Cardiac muscle cell (in vitro differentiated cells and primary cell): ENCODE measurements around the gene DSG3. TPM values are rescaled to one million over a fixed set of nuclear protein-coding genes. Genes with fewer than 3 reads are reported as not detected.

Experiments used
- DNase-seq, 2 donors: peaks; one replicate each; pipeline versions ENCODE4 v3.0.0 to v3.0.0-alpha.2; 2010 to 2017; ENCODE audit warnings: low read depth in 1 of 2, low spot score in 1 of 2
- H3K27ac ChIP-seq: fragments of 200-600 bp; sonication (generic); 2 replicates; pipeline ENCODE4 v1.5.1; 2016
- H3K27me3 ChIP-seq: fragments of 200-600 bp; sonication (generic); 2 replicates; pipeline ENCODE4 v1.6.0; 2016; ENCODE audit warnings: control low read depth
- H3K36me3 ChIP-seq: fragments of 200-600 bp; sonication (generic); 2 replicates; pipeline ENCODE4 v1.5.1; 2016; ENCODE audit warnings: control low read depth
- H3K4me1 ChIP-seq: fragments of 200-600 bp; sonication (generic); 2 replicates; pipeline ENCODE4 v1.8.1; 2017; ENCODE audit warnings: low read depth, mild to moderate bottlenecking, mixed run types
- H3K4me3 ChIP-seq: fragments of 200-600 bp; sonication (generic); 2 replicates; pipeline ENCODE4 v1.5.1; 2016; ENCODE audit warnings: mild to moderate bottlenecking
- H3K9me3 ChIP-seq: fragments of 200-600 bp; sonication (generic); 2 replicates; pipeline ENCODE4 v1.5.1; 2017; ENCODE audit warnings: low read depth, mild to moderate bottlenecking, control low read depth
- polyA plus RNA-seq: library from polyadenylated mRNA; unstranded; fragments of >200 nt; fragmentation: Nextera tagmentation; extraction: Ambion mirVana; gene quantifications from 2 replicates; pipeline ENCODE4 v1.2.1, GENCODE V29; 2016
- total RNA-seq: library from RNA; depleted of rRNA; stranded (reverse); fragments of >200 nt; gene quantifications from 2 replicates; pipeline ENCODE4 v1.2.3, GENCODE V29; 2016
- TF ChIP-seq, protein P1 (sequence below): IDR thresholded peaks from 2 replicates; pipeline ENCODE4 v1.5.1; 2012; ENCODE audit warnings: low read depth, mild to moderate bottlenecking, low read length

The DSG3 gene
- total and polyA plus RNA-seq, 2 experiments from 2014 or later: 0.02 TPM; not detected in 1

DNA sequence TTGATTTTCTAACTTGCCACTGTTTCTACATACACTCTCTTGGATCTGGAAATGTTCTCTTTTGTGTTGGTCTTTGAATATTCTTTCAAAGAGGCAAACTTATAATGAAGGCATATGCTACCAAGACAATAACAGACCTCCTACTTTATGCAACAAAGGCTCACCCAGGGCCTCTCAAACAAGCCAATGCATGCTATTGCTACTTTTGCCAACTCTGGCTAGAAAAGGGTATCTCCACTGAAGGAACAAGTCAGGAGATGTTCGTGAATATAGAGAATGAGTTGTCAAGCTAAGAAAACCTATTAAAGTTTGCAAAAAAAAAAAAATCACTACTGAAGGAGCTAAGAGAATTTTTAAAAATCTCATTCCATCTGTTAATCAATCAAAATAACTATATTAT is 34.5 kb downstream of the DSG3 start:
- Histone ChIP-seq H3K4me3 (no peak overlapping the region), H3K27me3 (no peaks in the 10 kb centered on the region), H3K9me3 (no peaks in the 10 kb centered on the region), H3K27ac (no peak overlapping the region), H3K4me1 (peaks cover 12% of the 10 kb centered on the region), H3K36me3 (no peaks in the 10 kb centered on the region)
- TF ChIP-seq, protein P1, sequence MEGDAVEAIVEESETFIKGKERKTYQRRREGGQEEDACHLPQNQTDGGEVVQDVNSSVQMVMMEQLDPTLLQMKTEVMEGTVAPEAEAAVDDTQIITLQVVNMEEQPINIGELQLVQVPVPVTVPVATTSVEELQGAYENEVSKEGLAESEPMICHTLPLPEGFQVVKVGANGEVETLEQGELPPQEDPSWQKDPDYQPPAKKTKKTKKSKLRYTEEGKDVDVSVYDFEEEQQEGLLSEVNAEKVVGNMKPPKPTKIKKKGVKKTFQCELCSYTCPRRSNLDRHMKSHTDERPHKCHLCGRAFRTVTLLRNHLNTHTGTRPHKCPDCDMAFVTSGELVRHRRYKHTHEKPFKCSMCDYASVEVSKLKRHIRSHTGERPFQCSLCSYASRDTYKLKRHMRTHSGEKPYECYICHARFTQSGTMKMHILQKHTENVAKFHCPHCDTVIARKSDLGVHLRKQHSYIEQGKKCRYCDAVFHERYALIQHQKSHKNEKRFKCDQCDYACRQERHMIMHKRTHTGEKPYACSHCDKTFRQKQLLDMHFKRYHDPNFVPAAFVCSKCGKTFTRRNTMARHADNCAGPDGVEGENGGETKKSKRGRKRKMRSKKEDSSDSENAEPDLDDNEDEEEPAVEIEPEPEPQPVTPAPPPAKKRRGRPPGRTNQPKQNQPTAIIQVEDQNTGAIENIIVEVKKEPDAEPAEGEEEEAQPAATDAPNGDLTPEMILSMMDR: no peak
- DNase-seq: no peak

DNA sequence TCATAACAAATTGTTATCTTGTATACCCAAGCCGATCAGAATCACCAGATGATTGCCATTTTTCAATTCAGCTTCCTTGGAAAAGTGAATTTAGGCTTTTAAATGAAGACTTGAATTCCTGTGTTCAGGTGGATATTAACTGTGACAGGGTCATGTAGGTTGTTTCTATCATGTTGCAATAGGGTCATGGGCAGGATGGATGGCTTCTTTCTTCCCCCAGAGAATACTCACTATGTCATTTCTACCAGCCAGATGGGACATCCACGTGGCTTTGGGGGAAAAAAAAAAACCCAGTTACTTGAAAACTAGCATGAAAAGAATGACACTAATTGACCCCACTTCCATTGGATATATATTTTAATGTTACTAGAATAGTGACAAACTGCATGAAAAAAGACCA is 35.9 kb downstream of the DSG3 start:
- H3K36me3 ChIP-seq: no peaks in the 10 kb centered on the region
- no peaks in the 10 kb centered on the region for H3K9me3 ChIP-seq
- H3K4me1 ChIP-seq: peaks cover 12% of the 10 kb centered on the region
- no peaks in the 10 kb centered on the region for H3K27me3 ChIP-seq
- no peak overlapping the region for H3K4me3 ChIP-seq
- H3K27ac ChIP-seq: no peak overlapping the region
- no peak for DNase-seq
- TF ChIP-seq, protein P1: no peak

DNA sequence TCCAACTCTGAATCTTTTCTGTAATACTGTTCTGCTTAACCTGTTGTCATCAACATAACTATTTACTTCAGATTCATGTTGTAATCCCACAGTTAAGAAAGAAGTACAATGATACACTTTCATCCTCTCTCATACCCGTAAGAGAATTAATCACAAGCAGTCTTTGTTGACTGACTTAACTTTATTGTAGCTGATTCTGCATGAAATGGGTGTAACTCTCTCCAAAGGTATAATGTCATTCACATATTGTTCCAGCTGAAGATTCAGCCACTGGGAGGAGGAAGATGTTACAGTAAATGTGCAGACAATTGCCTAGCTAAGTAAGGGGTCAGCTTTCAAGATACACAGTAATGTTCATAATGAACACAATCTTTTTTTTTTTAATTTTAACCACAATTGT is 36.9 kb downstream of the DSG3 start:
- Histone ChIP-seq H3K4me1 (peaks cover 12% of the 10 kb centered on the region), H3K27me3 (no peaks in the 10 kb centered on the region), H3K4me3 (no peak overlapping the region), H3K27ac (no peak overlapping the region), H3K36me3 (no peaks in the 10 kb centered on the region), H3K9me3 (no peaks in the 10 kb centered on the region)
- TF ChIP-seq, protein P1: no peak
- no peak for DNase-seq

DNA sequence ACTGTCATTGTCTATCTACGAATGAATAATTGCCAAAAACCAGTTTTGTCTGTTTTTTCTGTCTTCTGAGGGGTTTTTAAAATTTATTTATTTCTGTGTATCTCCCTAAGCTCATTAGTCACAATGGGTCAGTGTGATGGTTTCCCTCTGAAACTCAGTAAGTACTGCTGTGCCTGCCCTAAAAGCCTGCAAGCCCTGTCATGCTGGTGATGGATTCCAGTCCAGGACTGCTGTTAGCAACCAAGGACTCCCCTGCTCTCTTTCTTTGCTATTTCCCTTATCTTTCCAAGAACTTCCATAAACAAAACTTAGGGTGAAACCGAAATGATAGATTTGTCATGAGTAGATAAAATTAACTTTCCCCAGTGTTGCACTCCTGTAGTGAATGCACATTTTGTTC is 38.6 kb downstream of the DSG3 start:
- Histone ChIP-seq H3K4me1 (peaks cover 12% of the 10 kb centered on the region), H3K9me3 (no peaks in the 10 kb centered on the region), H3K36me3 (no peaks in the 10 kb centered on the region), H3K27ac (peak overlapping the region; percentile 32), H3K4me3 (no peak overlapping the region), H3K27me3 (no peaks in the 10 kb centered on the region)
- TF ChIP-seq, protein P1: no peak
- DNase-seq: peak; percentile 47 to 62

DNA sequence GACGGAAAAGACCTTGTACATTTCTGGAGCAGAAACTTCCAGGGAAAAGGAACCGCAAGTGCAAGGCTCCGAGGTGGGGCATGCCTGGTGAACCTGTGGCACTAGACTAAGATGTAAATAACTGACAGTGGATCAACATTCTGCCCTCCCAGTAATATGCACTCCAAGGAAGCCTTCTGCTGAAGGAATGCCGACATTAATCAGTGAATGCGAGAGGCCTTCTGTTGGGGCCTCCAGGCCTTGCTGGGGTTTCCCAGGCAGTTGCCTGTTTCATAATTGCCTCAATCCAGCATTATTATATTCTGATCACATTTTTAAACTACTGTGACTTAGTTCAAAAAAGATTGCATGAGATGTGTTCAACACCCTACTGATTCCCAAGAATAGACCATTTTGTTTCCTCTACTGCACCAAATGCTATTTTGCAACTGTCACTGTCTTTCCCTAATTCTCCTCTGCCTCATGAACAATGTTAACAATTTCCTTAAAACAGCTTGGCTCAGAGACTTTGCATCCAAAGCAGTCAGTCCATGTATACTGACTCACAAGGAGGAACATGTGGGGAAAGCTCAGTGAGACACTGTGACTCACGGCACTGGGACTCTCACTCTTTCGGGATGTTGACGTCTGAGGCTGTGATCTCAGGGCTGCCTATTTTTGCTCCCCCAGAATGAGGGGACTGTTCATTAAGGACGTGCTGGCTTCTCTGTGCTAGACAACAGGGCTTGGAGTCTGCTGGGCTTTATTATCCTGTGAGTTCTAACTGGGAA is 39.9 kb downstream of the DSG3 start:
- TF ChIP-seq, protein P1: no peak
- Histone ChIP-seq H3K4me1 (peaks cover 12% of the 10 kb centered on the region), H3K27me3 (no peaks in the 10 kb centered on the region), H3K9me3 (no peaks in the 10 kb centered on the region), H3K36me3 (no peaks in the 10 kb centered on the region), H3K27ac (no peak overlapping the region), H3K4me3 (no peak overlapping the region)
- peak in 1 of 2 donors; percentile 79 for DNase-seq
